Measurements from ENCODE around the gene HNRNPR. TPM values are rescaled to one million over a fixed set of nuclear protein-coding genes. Genes with fewer than 3 reads are reported as not detected.

Gene HNRNPR
- total and polyA plus RNA-seq, 2 donors (not counting 3 experiments of a cell fraction or from before 2014, with no cell fraction given), result 111 to 171 TPM

DNA sequence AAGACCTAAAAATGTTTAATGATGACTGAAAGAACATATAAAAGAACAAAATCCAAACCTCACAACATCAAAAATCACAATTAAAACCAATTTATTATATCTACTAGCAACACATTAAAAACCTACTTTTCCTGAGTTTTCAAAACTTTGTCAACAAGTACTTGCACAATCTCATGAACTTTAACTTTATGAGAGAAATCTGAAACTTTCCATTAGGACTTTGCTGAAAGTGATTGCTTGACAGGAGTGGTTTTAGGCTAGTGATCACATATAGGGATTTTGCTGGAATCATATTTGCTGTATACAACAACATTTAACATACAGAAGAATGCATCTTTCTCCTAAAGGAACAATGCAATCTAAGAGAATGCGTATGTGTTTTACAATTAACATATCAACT, 13.2 kb downstream of the HNRNPR start:
- CTCF ChIA-PET, result interaction anchor here (1.1 kb wide), 1 partner anchor 14 kb away, joined by 4 read pairs; no protein-coding TSS in a partner anchor
- H3K27me3 ChIP-seq (ENCODE audit: control insufficient read depth in 2 of 2, insufficient read depth in 2 of 2, low read length in 2 of 2), result no peaks in the 10 kb centered on the region
- H3K79me2 ChIP-seq (ENCODE audit: control insufficient read depth, insufficient read depth, low read length), result peaks cover 83% of the 10 kb centered on the region
- H3K9me3 ChIP-seq (replicated peaks; ENCODE audit: control insufficient read depth, insufficient read depth, low read length), result no peaks in the 10 kb centered on the region
- H3K4me1 ChIP-seq (ENCODE audit: control insufficient read depth, extremely low read depth, insufficient read depth, low read length), result no peaks in the 10 kb centered on the region
- H3K4me3 ChIP-seq (replicated peaks in 1 of 3; ENCODE audit: insufficient read depth in 1 of 3, low read depth in 1 of 3, low read length in 3 of 3), result no peak overlapping the region
- TF ChIP-seq JUN (IDR thresholded peaks at IDR 0.05; ENCODE audit: borderline replicate concordance, insufficient read depth, insufficient read length, low read depth), result no peak
- no peak for TF ChIP-seq GATA2 (IDR thresholded peaks at IDR 0.05; ENCODE audit: insufficient read depth, insufficient read length, low read depth, low read length)
- TF ChIP-seq, protein P1, sequence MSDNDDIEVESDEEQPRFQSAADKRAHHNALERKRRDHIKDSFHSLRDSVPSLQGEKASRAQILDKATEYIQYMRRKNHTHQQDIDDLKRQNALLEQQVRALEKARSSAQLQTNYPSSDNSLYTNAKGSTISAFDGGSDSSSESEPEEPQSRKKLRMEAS (IDR thresholded peaks at IDR 0.05; ENCODE audit: insufficient read depth, insufficient read length), result no peak
- TF ChIP-seq POLR2AphosphoS5 (IDR thresholded peaks at IDR 0.05; ENCODE audit: insufficient read depth, low read depth, low read length), result no peak
- no peak overlapping the region for H2AFZ ChIP-seq (ENCODE audit: low read depth, low read length)
- FAIRE-seq, result no peak
- H4K20me1 ChIP-seq (replicated peaks; ENCODE audit: control insufficient read depth, extremely low read depth, insufficient read depth, low read length), result no peaks in the 10 kb centered on the region
- POLR2A ChIA-PET, result no interaction called here
- no peak for DNase-seq (ENCODE audit: low read depth, low spot score)
- H3K4me2 ChIP-seq (ENCODE audit: insufficient read depth, low read length), result no peak overlapping the region
- dilution Hi-C loops (cut with MboI; ENCODE audit: extremely low pct_ligation_motif_present, low sequenced_read_pairs) (no loop called here), intact Hi-C loops (cut with micrococcal nuclease) (no loop called here)
- H3K36me3 ChIP-seq (ENCODE audit: control insufficient read depth in 2 of 2, extremely low read depth in 1 of 2, insufficient read depth in 2 of 2, low read length in 2 of 2), result peaks cover 22 to 26% of the 10 kb centered on the region in 2 experiments
- H3K27ac ChIP-seq (ENCODE audit: insufficient read depth, low read depth, low read length), result no peak overlapping the region
- BruUV-seq (replicated peaks), result no TSS peak
- no peaks in the 10 kb centered on the region for H3K9me1 ChIP-seq (replicated peaks; ENCODE audit: control insufficient read depth, extremely low read depth, insufficient read depth, low read length)
- H3K9ac ChIP-seq (replicated peaks; ENCODE audit: extremely low read depth, insufficient read depth, low read length), result no peak overlapping the region

DNA sequence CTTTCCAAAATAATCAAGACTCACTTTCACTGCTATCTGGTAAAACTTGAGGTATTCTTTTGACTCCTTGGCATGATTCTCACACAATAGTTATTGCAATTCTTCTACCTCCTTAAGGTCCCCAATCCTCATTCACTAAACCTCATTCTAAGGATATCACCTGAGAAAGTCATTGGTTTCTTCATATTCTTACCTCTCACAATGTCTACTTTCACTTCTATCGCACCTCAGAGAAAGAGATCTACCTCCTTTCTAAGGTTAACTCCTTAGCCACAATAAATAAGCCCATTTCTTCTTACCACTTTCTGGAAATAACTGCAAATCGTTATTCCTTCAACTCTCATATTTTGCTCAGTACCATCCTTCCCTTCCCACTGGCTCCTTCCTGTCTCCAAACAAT, 18.7 kb downstream of the HNRNPR start:
- Histone ChIP-seq H3K4me1 (ENCODE audit: control insufficient read depth, extremely low read depth, insufficient read depth, low read length) (peaks cover 5% of the 10 kb centered on the region), H3K9ac (replicated peaks; ENCODE audit: extremely low read depth, insufficient read depth, low read length) (no peak overlapping the region), H3K36me3 (ENCODE audit: control insufficient read depth in 2 of 2, extremely low read depth in 1 of 2, insufficient read depth in 2 of 2, low read length in 2 of 2) (peaks cover 8 to 24% of the 10 kb centered on the region in 2 experiments), H4K20me1 (replicated peaks; ENCODE audit: control insufficient read depth, extremely low read depth, insufficient read depth, low read length) (peaks cover 2% of the 10 kb centered on the region), H3K27ac (ENCODE audit: insufficient read depth, low read depth, low read length) (no peak overlapping the region), H2AFZ (ENCODE audit: low read depth, low read length) (no peak overlapping the region), H3K9me3 (replicated peaks; ENCODE audit: control insufficient read depth, insufficient read depth, low read length) (no peaks in the 10 kb centered on the region), H3K27me3 (ENCODE audit: control insufficient read depth in 2 of 2, insufficient read depth in 2 of 2, low read length in 2 of 2) (no peaks in the 10 kb centered on the region), H3K4me2 (ENCODE audit: insufficient read depth, low read length) (no peak overlapping the region), H3K4me3 (replicated peaks in 1 of 3; ENCODE audit: insufficient read depth in 1 of 3, low read depth in 1 of 3, low read length in 3 of 3) (no peak overlapping the region), H3K79me2 (ENCODE audit: control insufficient read depth, insufficient read depth, low read length) (peaks cover 78% of the 10 kb centered on the region), H3K9me1 (replicated peaks; ENCODE audit: control insufficient read depth, extremely low read depth, insufficient read depth, low read length) (no peaks in the 10 kb centered on the region)
- FAIRE-seq (no peak), DNase-seq (ENCODE audit: low read depth, low spot score) (no peak)
- TF ChIP-seq, protein P1 (IDR thresholded peaks at IDR 0.05; ENCODE audit: insufficient read depth, insufficient read length), result no peak
- TF ChIP-seq POLR2AphosphoS5 (IDR thresholded peaks at IDR 0.05; ENCODE audit: insufficient read depth, low read depth, low read length), result no peak
- no peak for TF ChIP-seq EZH2 (IDR thresholded peaks at IDR 0.05; ENCODE audit: borderline replicate concordance, low read depth, low read length, severe bottlenecking)
- TF ChIP-seq, protein P2, sequence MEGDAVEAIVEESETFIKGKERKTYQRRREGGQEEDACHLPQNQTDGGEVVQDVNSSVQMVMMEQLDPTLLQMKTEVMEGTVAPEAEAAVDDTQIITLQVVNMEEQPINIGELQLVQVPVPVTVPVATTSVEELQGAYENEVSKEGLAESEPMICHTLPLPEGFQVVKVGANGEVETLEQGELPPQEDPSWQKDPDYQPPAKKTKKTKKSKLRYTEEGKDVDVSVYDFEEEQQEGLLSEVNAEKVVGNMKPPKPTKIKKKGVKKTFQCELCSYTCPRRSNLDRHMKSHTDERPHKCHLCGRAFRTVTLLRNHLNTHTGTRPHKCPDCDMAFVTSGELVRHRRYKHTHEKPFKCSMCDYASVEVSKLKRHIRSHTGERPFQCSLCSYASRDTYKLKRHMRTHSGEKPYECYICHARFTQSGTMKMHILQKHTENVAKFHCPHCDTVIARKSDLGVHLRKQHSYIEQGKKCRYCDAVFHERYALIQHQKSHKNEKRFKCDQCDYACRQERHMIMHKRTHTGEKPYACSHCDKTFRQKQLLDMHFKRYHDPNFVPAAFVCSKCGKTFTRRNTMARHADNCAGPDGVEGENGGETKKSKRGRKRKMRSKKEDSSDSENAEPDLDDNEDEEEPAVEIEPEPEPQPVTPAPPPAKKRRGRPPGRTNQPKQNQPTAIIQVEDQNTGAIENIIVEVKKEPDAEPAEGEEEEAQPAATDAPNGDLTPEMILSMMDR (IDR thresholded peaks at IDR 0.05; ENCODE audit: extremely low read depth in 1 of 2, insufficient read depth in 1 of 2, low read depth in 1 of 2, low read length in 2 of 2), result no peak
- no peak for TF ChIP-seq MYC (IDR thresholded peaks at IDR 0.05; ENCODE audit: low read depth, low read length)
- no peak for TF ChIP-seq POLR2A (IDR thresholded peaks at IDR 0.05; ENCODE audit: low read depth, low read length)
- POLR2A ChIA-PET, result no interaction called here
- intact Hi-C loops (cut with micrococcal nuclease) (no loop called here), dilution Hi-C loops (cut with MboI; ENCODE audit: extremely low pct_ligation_motif_present, low sequenced_read_pairs) (no loop called here)
- no TSS peak for BruUV-seq (replicated peaks)
- CTCF ChIA-PET, result interaction anchor here (1.5 kb wide), 1 partner anchor 78 kb away, joined by 6 read pairs; no protein-coding TSS in a partner anchor

All from endothelial cell of umbilical vein (primary cell).